Renal pelvis (tissue), 4 donors: ENCODE results near the gene GNAS. TPM values are rescaled to one million over a fixed set of nuclear protein-coding genes. Genes with fewer than 3 reads are reported as not detected.

Experiments used
- DNase-seq: peaks from one replicate; pipeline ENCODE4 v3.0.0-alpha.2; 2013
- polyA plus RNA-seq, 3 donors: library from polyadenylated mRNA; unstranded; fragments of 120-200 nt; gene quantifications; one replicate each; pipeline ENCODE4 v1.2.1, GENCODE V29; 2013; ENCODE audit not compliant: insufficient read length in 3 of 3

Gene GNAS
- polyA plus RNA-seq, 3 donors, result 1,780 to 2,253 (median 1,937) TPM

DNA sequence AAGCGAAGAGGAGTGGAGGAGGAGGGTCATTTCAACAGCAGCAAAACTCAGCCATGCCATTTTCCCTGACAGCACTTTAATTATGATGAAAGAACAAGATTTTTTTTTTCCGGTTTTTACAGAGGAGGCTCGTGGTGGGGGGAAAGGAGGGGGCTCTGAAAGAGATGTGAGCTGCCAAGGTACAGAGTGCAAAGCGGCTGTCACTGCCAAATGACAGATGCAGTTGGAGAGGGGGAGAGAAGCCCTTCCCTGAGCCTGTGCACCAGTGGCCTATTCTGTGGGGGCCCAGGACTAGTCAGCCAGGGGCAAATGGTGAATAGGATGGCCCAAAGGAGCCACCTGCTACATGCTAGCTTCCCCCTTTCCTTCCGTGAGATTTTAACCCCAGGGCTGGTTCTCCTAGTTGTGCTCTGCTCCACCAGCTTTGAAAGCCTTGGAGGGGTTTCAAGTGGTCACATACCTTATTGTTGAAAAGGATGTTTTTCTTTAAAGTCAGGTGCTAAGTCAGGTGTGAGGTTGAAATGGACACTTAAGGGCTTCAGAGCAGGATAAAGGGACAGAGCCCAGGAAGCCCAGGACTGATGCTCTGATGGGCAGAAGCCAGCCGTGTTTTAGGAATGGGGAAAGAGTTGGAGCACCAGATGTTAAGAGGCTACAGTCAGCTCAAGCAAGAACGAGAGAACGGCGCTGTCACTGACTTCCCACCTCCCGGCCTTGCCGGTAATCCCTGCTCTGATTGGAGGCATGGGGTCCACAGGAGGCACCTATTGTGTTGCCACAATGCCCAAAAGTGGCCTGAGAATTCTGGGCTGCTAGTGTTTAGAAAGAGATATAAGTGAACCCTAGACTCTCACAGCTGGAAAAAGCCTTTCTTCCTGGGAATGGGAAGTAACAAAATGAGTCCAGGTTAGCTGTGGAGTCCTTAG lies 24.8 kb downstream of the GNAS start:
- no peak for DNase-seq

DNA sequence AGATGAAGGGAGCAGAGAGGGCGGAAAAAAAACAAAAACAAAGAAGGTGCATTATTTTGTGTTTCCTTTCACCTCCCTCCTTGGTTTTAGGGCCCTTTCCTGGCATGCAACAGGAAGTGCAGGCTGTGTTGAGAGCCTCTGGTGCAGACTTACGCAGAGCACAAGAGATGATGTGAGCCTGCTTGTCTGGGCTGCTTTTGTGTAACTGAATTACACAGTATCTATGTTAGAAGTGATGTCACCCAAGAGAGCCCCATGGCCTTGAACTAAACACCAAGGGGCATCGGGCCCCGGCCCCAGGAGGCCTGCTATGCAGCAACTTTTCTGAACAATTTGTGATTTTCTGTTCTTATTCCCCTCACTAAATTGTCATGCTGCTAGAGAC lies 25.5 kb downstream of the GNAS start:
- DNase-seq, result no peak

DNA sequence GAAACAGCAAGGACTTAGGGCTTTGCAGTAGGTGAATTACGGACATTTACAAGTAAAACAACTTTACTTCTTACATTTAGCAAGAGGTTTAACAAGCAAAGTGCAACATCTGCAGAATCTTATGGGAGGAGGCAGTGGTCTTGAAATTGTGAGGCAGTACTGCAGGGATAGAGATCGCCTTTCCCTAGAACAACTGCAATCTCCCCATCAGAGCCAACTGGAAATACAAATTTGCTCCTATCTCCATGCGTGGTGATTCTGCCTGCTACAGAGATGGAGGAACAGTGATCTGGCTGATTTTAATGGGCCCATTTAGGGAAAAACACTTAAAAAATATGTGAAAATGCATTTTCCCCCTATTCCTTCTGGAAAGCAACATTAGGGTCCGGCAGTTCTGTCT lies 25.9 kb downstream of the GNAS start:
- DNase-seq, result no peak

DNA sequence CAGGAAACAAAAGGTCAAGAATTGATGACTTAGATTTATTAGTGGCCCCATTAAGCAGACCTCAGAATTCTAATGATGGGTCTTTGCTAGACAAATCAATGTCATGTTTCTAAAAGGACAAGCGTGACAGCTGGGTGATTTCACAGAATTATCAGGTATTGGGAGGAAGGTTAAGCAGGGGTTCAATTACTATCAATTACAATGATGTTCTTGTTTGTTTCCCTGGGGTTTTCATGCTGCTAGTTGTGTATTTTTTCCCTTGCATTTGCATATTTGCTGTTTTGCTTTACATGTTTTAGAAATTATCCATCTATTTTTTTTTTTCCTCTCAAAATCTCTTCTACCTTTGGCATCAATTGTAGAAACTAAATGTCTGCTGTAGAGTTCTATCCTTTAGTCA lies 27.9 kb downstream of the GNAS start:
- DNase-seq, result no peak

DNA sequence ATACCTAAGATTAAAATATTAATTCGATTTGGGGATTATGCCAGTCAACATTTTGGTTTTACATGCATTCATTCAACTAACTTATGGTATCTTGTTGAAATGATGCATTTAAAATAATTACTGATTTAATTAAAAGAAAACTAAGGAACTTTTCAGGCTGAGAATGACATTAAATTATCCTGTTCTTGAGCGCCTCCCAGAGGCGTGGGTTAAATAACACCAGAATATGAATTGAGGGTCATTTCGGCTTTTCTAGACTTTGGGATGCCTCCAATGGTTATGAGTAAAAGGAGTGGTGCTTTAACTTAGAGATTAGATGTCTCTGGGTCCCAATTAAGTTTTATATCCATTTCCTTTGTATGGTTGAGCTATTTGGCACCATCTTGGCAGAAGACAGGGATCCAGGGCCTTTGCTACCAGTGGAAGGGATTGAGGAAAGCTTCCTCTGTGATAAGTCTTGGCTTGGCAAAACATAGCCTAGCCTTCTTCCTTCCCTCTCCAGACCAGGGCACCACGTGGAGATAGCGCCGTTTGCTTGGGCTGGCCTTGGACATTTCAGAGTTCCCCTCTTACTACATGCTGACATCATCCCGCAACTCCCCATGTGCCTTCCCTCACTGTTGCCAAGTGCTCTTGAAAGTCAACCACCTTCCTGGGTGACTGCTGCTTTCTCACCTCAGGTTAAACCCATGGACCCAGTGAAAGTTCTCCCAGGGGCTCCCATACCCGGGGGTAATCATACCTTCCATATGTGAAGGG lies 28.7 kb downstream of the GNAS start:
- no peak for DNase-seq

DNA sequence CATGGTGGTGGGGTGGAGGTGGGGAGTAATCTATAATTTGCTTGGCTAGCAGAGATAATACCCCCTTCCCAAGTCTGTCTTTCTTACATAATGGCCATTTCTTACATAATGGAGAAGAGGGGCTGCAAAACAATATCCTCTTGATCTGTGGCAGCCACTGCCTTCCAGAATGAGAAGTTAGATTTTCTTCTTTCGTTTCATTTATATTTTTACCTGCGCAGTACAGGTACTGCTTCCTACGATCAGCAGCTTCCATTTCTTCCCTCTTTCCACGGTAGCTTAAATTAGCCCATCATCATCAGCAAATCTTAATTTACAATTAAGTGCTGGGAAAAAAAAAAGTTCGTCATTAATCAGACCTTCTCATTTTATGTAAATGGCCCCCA lies 30.2 kb downstream of the GNAS start:
- DNase-seq, result no peak

DNA sequence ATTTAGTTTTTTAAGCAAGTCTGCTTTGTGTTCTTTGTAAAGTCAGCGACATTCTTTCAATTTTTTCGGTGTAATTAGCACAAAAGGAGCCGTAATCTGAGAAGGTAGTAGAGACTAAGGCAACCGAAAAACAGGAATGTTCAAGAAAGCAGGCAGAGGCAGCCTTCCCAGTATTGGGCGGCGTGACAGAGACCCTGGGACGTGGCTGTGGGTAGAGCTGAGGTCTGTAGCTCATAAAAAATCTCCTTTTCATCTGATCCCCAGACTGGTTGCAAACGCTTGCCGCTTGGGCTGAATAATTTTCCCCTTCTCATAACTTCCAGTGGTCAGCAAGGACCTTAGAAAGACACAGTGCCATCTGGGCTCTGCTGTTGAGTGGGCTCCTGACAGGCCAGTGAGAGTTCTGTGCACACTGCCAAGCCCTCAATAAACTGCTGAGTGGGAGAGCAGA lies 30.8 kb downstream of the GNAS start:
- peak; percentile 45 for DNase-seq

DNA sequence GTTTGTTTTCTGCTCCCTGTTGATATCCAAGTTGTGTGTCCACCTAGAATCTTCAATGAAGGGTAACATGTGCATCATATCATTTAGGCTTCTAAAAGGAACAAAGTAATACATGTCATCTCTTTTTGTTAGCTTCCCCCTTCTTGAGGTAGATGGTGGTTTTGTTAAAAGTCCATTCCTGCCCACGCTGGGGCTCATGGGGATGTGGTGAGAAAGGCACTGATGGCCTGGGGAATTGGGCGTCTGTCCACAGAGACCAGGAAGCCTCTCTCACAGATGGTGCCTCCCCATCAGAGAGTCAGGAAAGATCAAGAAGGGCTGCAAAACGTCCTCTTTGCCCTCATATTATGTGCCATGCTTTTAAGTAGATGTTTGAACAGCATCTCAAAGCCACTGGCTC lies 32.5 kb downstream of the GNAS start:
- DNase-seq, result no peak

DNA sequence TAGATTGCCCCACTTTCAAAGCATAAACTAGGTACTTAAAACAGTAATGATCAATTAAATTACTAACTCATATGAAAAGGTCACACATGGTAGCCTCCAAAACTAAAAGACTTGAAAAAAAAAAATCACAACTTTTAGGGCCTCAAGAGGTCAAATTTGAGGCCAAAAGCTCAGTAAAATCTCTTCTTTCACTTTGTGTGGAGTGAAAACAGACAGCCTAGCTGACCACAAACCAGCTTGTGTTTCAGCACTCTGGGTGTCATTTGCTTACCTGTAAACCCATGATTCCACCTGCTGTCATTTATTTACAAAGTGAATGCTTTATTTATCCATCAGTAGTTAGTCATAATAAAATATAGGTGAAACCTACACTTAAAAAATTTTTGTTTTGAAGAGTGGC lies 34.0 kb downstream of the GNAS start:
- DNase-seq, result no peak

DNA sequence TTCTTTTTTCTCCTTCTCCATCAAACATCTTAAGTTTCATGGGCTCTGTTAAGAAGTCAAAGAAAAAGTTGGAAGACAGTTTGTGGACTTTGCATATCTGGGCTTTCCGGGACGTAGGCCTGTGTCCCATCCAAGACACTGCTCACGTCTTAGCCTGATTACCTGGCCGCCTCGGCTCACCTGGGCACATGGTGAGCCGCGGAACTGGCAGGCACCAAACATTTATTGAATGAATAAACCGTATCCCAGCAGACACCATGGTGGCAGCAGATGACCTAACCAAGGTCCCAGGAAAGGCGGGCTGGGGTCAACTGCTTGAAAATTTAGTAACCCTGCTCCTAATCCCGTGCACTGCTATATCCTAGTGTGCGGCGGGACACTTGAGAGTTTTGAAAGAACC lies 35.6 kb downstream of the GNAS start:
- no peak for DNase-seq

DNA sequence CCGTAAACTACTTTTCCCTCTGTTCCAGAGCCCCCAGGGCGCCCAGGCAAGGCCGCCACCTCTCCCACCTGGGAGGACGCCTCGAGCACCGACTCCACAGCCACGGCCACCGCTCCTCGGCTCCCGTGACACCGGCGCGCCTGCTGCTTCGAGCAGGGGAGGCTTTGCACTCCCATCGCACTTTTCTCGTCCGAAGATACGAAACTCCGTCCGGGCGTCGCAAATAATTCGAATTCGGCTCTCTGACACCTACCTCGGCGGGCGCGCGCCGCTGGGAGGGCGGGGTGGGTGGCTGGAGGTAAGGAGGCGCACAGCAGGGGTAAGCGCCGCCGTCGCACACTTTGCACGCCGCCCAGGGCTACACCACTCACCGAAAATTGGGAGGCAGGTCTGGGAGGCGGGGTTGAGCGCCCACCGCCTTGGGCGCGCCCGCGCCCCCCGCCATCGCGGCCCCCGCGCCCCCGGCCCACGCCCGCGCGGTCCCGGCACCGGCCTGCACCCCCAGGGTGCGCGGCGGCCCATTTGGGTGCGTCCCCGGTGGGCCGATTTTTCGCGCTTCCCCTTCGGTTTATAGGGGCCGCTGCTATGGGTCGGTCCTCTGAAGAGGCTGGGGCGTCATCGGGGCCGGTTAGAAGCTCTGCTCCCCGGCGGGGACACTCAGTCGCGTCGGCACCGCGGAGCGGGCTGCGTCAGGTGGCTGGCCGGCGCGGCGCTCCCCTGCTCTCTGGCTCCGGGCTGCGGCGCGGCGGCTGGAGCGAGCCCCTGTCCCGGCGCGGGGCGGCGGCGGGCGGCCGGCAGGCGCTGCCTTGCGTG lies 36.2 kb downstream of the GNAS start:
- peak; percentile 72 for DNase-seq

DNA sequence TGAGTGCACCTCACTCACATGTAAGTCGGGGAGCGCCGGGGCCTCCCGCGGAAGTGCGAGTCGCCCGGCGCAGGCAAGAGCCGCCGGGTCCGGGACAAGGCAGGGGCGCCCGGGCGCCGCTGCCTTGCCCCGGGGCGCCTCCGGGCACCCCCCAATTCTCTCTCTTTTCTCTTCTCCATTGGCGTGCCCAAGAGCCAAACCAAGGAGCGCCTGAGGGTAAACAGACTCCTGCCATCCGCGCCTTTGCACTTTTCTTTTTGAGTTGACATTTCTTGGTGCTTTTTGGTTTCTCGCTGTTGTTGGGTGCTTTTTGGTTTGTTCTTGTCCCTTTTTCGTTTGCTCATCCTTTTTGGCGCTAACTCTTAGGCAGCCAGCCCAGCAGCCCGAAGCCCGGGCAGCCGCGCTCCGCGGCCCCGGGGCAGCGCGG lies 36.8 kb downstream of the GNAS start:
- no peak for DNase-seq

DNA sequence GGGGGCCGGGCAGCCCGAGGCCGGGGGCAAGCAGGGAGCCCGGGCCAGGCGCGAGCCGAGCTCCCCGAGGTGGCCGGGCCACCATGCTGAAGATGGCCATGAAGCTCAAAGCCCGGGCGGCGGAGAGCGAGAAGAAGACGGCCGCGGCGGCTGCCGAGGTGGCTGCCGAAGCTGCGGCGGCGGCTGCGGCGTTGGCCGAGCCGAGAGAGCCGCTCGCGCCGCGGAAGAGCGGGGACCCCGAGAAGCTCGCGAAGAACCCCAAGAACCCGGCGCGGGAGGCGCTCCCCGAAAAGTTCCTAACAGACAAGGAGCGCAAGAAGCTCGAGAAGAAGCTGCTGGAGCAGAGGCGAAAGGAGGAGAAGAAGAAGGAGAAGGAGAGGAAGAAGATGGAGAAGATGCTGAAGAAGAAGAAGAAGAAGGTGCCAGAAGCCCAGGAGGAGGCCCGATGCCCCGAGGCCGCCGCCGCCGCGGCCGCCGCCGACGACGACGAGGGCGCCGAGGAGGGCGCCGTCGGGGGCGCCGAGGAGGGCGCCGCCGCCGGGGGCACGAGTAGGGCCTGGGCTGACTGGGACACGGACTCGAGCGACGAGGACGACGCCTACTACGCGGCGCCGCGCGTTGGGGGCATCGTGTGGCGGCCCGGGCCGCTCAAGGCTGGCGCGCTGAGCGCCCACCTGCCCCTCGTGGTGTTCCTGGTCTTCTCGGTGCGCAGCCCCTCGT lies 37.4 kb downstream of the GNAS start:
- no peak for DNase-seq

DNA sequence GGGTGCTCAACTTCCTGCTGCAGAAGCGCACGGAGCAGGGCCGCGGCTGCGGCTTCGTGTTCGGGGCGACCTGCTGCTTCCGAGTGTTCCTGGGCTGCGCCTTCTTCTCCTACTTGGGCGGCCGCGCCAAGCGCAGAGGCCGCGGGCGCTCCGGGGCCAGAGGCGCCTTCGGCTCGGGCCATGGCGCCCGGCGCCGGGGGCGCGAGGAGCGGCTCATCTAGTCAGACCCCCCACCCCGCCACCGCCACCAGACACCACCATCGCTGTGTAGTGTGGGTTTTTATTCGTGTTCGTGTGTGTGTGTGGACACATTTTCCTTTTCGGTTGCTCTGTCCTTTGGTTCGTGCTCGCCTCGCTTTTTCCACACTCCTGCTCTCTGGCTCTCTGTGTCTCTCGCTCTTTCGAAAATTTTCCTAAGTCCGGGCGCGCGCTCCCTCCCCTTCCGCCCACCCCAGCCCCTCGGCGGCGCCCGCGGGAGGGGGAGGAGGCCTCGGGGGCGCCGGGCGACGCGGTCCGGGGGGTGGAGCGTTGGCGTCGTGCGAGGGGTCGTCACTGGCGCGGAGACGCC lies 38.1 kb downstream of the GNAS start:
- DNase-seq, result peak; percentile 93

DNA sequence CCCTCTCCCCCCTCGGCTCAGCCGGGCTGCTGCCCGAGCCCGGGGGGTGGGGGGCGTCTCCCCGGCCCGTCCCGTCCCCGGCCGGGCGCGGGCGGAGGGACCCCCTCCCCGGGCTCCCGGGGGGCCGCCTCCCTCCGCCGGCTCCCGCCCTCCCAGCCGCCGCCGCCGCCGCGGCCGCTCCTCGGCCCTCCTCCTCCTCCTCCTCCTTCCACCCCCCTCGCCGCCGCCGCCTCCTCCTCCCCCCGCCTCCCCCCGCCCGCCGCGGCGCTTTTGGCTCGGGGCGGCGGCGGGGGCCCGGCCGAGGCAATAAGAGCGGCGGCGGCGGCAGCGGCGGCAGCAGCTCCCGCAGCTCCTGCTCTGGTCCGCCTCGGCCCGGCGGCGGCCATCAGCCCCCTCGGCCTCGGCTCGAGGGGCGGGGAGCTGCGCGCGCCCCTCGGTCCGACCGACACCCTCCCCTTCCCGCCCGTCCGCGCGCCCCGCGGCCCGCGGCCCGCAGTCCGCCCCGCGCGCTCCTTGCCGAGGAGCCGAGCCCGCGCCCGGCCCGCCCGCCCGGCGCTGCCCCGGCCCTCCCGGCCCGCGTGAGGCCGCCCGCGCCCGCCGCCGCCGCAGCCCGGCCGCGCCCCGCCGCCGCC lies 38.7 kb downstream of the GNAS start:
- no peak for DNase-seq

DNA sequence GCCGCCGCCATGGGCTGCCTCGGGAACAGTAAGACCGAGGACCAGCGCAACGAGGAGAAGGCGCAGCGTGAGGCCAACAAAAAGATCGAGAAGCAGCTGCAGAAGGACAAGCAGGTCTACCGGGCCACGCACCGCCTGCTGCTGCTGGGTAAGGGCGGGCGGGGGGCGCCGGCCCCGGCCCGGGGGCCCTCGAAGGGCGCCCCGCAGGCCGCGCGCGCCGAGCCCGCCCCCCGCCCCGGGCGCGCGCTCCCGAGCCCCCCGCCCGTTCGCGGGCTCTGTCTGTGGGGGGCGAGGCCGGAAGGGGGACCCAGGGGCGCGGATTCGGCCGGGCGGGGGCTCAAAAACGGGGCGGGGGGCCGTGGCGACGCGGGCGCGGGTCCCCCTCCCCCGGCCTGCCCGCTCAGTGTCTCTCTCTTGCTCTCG lies 39.2 kb downstream of the GNAS start:
- DNase-seq, result no peak

DNA sequence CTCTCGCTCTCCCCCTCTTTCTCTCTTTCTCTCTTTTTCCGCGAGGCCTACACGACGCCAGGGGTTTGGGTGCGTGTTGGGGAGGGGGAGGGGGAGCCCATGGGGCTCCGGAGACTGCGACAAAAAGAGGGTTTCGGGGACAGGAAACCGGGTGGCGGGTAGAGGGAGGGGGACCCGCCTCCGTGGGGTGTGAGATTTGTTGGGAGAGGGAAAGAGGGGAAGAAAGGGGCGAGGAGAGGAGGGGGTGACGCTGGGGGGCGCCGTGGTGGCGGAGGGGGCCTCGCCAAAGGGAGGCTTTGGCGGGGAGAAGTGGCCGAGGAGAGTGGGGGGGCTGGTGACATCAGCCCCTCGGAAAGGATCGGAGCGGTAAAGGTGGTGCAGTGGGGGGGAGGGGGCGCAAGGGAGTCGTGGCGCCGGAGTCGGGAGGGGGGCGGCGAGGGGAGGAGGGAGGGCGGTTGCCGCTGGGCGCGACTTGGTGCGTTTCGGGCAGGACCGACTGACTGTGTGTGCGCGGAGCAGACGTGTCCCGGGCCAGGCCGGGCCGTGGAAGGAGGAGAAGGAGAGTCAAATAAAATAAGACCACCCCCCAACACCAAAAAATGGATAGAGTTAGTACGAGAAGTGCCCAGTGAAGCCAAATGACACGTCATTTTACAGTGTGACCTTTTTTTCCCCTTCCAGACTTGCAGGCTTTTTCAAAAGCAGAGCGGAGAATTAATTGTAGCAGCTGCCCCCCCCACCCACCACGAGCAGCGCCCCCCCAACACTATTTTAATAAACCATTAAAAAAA lies 39.8 kb downstream of the GNAS start:
- peak; percentile 77 for DNase-seq

DNA sequence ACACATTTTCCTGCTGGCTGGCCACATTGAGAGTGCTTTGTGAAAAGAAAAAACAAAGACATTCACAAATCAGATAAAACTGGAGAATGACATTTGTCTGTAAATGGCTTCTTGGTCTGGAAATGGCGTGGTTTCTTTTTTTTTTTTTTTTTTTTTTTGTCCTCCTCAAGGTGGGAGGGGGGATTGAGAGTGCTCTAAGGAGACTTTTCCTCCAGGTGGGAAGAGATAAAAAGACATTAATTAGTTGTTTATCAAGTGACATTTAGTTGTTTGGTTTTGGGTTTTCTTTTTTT lies 40.4 kb downstream of the GNAS start:
- DNase-seq, result no peak

DNA sequence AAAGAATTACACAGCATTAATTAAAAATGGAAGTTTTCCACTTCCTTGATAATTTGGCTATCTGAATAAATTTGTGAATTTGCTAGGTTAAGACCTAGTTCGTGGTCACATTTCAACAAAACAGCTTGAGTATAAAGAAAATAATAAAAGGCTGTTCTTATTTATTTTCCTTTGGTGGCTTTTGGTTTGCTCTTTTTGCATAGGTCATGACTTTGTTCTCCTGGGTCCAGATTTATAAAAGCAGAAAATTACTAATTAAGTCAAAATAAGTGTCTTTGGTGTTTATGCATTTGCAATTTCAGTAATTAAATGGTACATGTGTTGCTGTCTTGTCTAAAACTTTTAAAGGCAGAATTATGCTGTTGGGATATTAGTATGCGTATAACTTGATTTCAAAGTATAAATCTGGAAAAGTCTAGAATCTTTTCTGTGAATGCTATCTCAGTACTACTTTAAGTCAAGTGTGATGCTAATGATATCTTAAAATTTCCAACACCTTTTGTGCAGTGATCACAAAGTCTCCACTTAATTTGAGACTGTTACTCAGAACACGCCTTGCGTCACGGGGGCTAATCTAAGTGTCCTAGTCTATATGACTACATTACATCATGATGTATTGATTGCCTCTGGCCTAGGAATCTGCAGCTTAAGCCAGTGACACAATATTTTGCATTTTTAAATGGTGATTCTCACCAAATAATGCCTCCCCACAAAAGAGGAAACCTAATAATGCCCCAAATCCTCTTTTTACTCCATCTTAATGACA lies 41.0 kb downstream of the GNAS start:
- no peak for DNase-seq
